Activated CD4-positive, alpha-beta T cell treated with anti-CD3 and anti-CD28 coated beads for 1 hour (primary cell): ENCODE data around the gene COBL.

Experiments used
- DNase-seq: peaks from one replicate; pipeline ENCODE4 v3.0.0-alpha.2; 2020

COBL gene

DNA sequence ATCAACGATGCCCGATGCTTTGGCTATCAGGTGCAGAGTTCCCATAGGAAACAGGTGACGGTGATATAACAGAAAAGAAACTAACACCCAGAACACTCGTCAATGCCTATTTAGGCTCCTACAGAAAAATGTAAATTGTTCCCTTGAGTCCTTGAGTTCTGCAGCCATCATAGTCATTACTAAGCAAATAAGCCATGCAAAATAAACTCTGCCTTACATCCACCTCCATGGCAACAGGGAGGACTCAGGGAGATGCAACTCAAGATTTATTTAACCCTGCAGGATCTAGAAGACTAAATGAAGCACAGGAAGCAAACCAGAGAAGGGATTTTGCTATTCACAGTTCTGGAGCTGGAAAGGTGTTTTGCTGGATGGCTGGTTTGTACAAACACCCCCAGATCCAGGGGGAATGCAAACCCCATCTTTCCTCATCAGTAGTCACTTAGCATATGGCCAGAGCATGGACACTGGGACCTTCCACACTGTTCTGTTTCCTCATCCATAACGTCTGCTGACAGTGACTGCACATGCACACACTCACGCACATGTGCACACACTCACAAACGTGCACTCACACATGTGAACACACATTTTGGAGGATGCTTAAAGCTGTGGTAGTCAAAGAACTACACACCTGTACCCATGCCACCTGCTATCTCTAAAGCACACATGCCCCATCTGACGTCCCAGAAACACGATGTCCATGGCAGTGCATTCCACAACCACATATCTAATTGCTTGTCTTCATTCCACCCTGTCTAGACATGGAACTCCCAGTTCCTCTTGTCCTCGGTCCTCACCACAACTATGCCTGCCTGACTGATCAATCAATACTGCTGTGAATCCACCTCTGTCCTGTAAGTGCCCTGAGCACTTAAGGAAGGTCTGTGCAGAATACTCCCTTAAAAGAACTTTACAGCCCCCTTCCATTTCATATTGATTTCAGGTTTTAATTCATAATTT lies 178.2 kb downstream of the COBL start:
- no peak for DNase-seq

DNA sequence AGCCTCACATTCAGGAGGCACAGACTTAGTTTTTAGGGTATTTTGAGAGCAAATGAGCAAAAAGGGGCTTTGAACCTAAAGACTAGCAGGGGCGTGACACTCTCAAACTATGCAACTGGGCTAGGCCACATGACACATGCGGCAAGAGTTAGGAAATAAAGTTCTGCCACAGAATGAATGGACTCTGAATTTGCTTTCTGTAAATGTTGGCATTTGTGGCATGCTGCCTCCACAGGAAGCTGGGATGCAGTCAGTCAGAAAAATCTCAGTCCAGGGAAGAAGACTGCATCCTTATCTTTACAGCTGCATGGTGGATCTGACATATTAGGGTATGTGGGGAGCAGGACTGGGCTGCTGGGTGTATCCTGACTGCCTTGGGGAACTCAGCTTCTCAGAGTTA lies 181.0 kb downstream of the COBL start:
- DNase-seq: no peak

DNA sequence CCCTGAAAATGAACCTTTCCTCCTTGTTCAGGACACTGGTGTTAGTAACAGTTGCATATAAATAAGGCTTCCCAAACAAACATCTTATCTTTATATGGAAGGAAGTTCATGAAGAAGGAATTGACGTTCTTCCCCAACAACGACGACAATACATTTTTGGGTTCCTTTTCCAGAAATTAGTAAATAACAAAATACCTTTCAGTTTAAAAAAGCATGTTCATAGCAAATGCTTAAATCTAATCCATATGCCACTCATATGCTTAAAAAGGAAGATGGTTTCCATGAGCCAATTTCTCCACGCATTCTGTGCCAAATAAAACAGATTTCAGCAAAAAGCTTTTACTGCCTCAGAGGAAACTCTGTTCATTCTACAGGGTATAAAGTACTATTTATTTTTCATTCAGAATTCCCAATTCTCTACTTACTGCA lies 182.6 kb downstream of the COBL start:
- DNase-seq: no peak

- DNase-seq: no peak
Observed at GRCh38 chr7:51132661-51133060, 183.9 kb downstream of the COBL start.

DNA sequence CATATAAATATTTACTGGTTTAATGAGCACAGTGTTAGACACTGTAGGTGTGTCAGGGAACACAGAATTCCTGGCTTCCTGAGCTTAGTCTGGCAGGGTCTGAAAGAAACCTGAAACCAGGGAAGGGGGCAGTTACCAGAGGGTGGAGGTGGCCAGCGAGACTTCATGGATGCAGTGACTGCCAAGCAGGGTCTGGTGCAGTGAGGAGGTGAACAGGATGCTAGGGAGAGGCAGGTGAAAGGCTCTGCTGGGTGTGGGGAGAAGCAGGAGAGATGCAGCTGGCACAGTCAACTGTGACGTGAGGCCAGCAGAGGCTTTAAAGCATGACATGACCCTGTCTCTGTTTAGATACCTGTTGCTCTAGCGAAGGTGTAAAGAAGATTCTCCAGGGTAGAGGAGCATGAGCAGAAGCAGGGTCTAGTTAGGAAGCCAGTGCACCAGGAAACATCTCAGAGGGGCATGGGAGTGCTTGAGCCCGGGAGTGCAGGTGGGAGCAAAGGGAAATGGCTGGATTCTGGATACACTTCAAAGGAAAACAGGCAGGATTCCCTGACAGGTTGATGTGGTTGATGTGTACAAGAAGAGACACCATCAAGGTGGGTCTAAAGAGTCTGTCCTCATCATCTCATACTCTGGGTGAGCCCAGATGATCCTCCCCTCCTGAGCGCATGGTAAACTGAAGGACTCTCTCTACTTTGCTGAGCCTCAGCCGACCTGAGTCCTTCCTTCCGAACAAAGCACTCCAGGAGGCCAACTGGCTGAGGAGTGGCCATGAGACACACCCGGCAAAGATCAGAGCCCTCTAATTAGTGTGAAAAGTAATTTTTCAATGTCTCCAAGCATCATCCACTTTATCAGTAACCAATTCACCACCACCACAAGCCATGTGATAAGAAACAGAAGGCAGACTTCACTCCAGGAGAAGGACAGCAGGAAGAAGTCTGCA lies 186.8 kb downstream of the COBL start:
- DNase-seq: no peak

GRCh38 chr7:51128545-51129435 lies 187.8 kb downstream of the COBL start:
- no peak for DNase-seq

DNA sequence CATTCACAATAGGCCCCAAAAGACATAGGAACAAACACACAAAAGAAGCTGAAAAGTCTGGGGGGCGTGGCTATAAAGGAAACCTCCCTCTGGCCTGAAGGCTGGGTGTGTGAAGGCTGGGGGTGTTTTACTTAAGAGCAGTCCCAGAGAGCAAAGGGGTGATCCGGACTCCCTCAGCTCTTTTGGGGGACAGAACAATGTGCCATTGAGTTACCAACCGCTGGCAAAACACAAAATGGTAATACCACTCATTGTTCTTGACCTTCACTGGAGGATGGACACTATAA lies 189.0 kb downstream of the COBL start:
- no peak for DNase-seq

GRCh38 chr7:51126813-51127617 lies 189.6 kb downstream of the COBL start:
- no peak for DNase-seq

DNA sequence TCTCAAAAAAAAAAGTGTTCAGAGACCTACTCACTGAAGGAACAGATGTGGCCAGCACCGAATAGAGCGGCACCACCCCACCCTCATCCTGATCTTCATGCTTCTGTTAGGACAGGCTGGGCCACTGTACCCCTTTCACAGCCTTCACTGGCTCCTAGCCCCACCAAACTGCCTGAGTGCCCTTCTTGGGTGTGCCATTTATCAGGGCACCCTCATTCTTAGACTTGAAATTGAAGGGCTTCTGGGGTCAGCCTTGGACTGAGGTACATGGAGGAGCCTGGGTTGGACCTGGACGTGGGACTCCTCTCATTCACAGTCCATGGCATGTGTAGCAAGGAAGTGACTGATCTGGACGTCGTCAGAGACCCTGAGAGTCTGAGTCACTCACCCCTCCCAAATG lies 190.3 kb downstream of the COBL start:
- DNase-seq: no peak

DNA sequence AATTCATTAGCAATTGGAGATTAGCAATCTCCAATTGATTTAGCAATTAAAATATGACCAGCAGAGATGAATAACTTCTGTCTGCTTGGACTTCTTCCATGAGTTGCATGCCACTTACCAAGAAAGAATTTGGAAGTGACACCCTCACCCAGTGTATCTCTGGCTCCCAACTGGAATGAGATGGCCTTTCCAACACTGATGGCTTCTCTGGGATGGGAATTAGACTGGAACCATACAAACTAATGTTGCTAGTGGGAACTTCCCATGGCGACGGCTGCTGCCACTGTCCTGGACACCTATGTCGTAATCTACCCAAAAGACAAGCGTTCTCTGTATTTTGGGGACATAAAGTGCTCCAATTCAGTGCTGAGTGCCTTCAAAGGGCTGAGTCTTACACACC lies 192.3 kb downstream of the COBL start:
- DNase-seq: no peak

- DNase-seq: no peak
Observed at GRCh38 chr7:51123322-51124019, 193.1 kb downstream of the COBL start.

GRCh38 chr7:51121931-51122425 lies 194.6 kb downstream of the COBL start:
- DNase-seq: no peak

DNA sequence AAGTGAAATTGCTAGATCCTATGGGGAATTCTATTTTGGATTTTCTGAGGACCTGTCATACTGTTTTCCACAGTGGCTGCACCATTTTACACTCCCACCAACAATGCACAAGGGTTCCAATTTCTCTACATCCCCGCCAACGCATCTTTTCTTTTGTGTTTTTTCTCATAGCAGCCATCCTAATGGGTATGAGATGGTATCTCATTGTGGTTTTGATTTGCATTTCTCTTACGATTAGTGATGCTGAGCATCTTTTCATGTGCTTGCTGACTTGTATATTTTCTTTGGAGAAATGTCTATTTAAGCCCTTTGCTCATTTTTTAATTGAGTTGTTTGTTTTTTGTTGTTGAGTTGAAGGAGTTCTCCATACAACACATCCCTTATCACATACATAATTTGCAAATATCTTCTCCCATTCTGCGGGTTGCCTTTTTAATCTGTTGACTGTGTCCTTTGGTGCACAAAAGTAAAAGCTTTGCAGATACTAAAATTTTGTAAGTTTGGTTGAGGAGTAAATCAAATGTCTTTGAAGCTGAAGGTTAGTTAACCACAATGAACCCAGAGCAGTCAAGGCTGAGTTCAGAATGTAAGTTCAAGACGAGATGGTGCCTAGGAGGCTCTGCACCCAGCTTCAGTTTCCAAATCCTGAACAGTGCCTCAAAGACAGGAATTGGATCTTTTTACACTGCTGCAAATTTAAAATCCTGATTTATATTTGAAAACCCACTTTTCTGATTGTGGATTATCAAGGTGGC lies 195.4 kb downstream of the COBL start:
- DNase-seq: no peak

GRCh38 chr7:51118628-51119027 lies 198.0 kb downstream of the COBL start:
- DNase-seq: no peak

- DNase-seq: no peak
Observed at GRCh38 chr7:51114501-51114900, 202.1 kb downstream of the COBL start.

DNA sequence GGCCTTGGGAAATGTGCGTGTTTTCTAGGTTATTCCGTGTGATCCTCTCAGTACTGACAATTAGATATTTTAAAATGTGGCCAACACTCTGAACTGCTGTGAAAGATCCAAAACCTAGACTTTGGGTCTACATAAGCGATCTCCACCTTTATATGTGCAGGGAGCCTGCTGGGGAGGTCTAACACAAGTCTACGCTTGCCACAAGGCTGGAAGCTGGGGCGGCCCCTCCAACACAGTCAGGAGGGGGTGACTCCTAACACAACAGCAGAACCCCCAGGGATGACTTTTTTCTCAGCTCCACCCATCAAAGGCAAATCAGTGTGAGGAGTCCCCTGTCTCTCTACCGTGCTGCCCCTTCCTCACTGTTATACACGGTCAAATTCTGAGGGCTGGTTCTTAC lies 202.6 kb downstream of the COBL start:
- no peak for DNase-seq

DNA sequence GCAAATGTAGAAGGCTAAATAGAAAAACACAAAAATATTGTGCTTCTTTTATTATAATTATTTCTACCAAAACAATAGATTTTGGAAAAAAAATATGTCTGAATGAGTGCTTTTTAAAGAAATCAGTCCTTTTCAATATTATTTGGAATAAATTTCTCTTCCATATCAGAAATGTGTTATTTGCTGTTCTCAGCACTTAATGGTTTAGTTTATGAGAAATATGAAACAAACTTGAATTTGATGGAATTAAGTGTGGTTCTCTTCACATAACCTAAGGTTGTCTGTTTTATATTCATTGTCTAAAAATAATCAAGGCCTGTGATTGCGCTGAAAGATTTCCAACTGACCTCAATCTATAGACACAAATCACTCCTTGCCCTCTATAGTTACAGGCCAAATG lies 203.0 kb downstream of the COBL start:
- no peak for DNase-seq

- DNase-seq: no peak
Observed at GRCh38 chr7:51111241-51111940, 205.2 kb downstream of the COBL start.

GRCh38 chr7:51108134-51108533 lies 208.5 kb downstream of the COBL start:
- DNase-seq: no peak

- no peak for DNase-seq
Observed at GRCh38 chr7:51104278-51104677, 212.3 kb downstream of the COBL start.
